HCT116 (cell line): ENCODE results near the gene ZXDC. TPM values are rescaled to one million over a fixed set of nuclear protein-coding genes. Genes with fewer than 3 reads are reported as not detected.

ENCODE experiments used
- ATAC-seq: fragments of 200-7000 bp; cut with Tn5 transposase; 2 replicates; pipeline ENCODE4 v1.9.1; 2020; ENCODE audit warnings: mild to moderate bottlenecking, moderate library complexity
- BruUV-seq: library from RNA; stranded (reverse); fragments of 400-500 nt; replicated peaks from 2 replicates; lab custom pipeline; 2021; lab: Mats Ljungman, UMichigan
- CTCF ChIA-PET: fragments of 300-600 bp; sonication (Branson Sonifier 250); formaldehyde crosslinking; loops from one replicate; lab custom pipeline; 2021; ENCODE audit warnings: antibody characterized with exemption; lab: Charles Lee
- POLR2A ChIA-PET: fragments of 300-600, 350-600 bp; sonication (Branson Sonifier 250); formaldehyde crosslinking; loops from one replicate; lab custom pipeline; 2021; ENCODE audit warnings: antibody characterized with exemption; lab: Charles Lee
- RAD21 ChIA-PET, 2 experiments: fragments of 300-600 bp; sonication (Branson Sonifier 250); formaldehyde crosslinking; loops; one replicate each; lab custom pipeline; 2023; ENCODE audit warnings: low total read pairs in 2 of 2; ENCODE audit not compliant: uncharacterized antibody in 2 of 2, unreplicated experiment in 2 of 2, low non-redundant PET in 1 of 2; lab: Charles Lee
- DNase-seq: peaks from one replicate; pipeline ENCODE4 v3.0.0-alpha.2; 2010; ENCODE audit warnings: low read depth, low spot score
- H2AFZ ChIP-seq: fragments of 200-600 bp; shearing (Covaris generic), sonication (generic); 2 replicates; pipeline ENCODE4 v1.6.1; 2017; ENCODE audit warnings: low read depth, mixed run types, mixed read lengths, antibody characterized with exemption, low read length; ENCODE audit not compliant: poor library complexity, severe bottlenecking
- H3K27ac ChIP-seq: 2 replicates; pipeline ENCODE4 v1.5.1; 2012; ENCODE audit warnings: low read depth, low read length
- H3K27me3 ChIP-seq: fragments of 200-600 bp; sonication (generic); 2 replicates; pipeline ENCODE4 v1.6.1; 2016; ENCODE audit warnings: mixed run types, low read length, mixed read lengths; ENCODE audit not compliant: insufficient read depth
- H3K36me3 ChIP-seq, 2 experiments: fragments of 200-500 bp in 1 of 2; fragments of 200-600 bp in 1 of 2; sonication (Bioruptor generic) in 1 of 2; sonication (generic) in 1 of 2; 2 replicates each; pipeline versions ENCODE4 v1.5.1 to v1.6.1; 2014 to 2016; ENCODE audit warnings: low read length in 2 of 2, inconsistent platforms in 1 of 2, mixed read lengths in 1 of 2, mixed run types in 1 of 2; ENCODE audit not compliant: insufficient read depth in 2 of 2, control insufficient read depth in 1 of 2
- H3K4me1 ChIP-seq, 2 experiments: fragments of 200-600 bp in 1 of 2; sonication (generic) in 1 of 2; 2 replicates each; pipeline versions ENCODE4 v1.5.1 to v1.6.1; 2012 to 2017; ENCODE audit warnings: low read length in 2 of 2, inconsistent platforms in 1 of 2, mild to moderate bottlenecking in 1 of 2, mixed read lengths in 1 of 2, mixed run types in 1 of 2, moderate library complexity in 1 of 2; ENCODE audit not compliant: insufficient read depth in 2 of 2, control insufficient read depth in 1 of 2
- H3K4me2 ChIP-seq: fragments of 200-600 bp; sonication (generic); 2 replicates; pipeline ENCODE4 v1.6.1; 2017; ENCODE audit warnings: mixed run types, low read length, mixed read lengths
- H3K4me3 ChIP-seq, 2 experiments: fragments of 200-600 bp in 1 of 2; sonication (generic) in 1 of 2; replicated peaks in 1 of 2; 2 replicates each; pipeline ENCODE4 v1.5.1; 2011 to 2016; ENCODE audit warnings: low read length in 2 of 2, control low read depth in 1 of 2, low read depth in 1 of 2, mild to moderate bottlenecking in 1 of 2, mixed read lengths in 1 of 2, mixed run types in 1 of 2
- H3K79me2 ChIP-seq: fragments of 200-600 bp; sonication (generic); 2 replicates; pipeline ENCODE4 v1.6.1; 2017; ENCODE audit warnings: mild to moderate bottlenecking, mixed run types, low read length, moderate library complexity, mixed read lengths; ENCODE audit not compliant: insufficient read depth
- H3K9ac ChIP-seq: fragments of 200-600 bp; sonication (generic); 2 replicates; pipeline ENCODE4 v1.6.1; 2016; ENCODE audit warnings: low read length, mixed read lengths
- H3K9me2 ChIP-seq: fragments of 200-600 bp; sonication (generic), shearing (Covaris generic); 2 replicates; pipeline ENCODE4 v1.6.1; 2017; ENCODE audit warnings: mixed run types, mild to moderate bottlenecking, moderate library complexity; ENCODE audit not compliant: insufficient read depth
- H3K9me3 ChIP-seq, 2 experiments: fragments of 200-500 bp in 1 of 2; fragments of 200-600 bp in 1 of 2; sonication (Bioruptor generic) in 1 of 2; sonication (generic) in 1 of 2; 2 replicates each; pipeline ENCODE4 v1.6.1; 2014 to 2017; ENCODE audit warnings: low read length in 2 of 2, mixed read lengths in 2 of 2, inconsistent platforms in 1 of 2, low read depth in 1 of 2, mild to moderate bottlenecking in 1 of 2, mixed run types in 1 of 2, moderate library complexity in 1 of 2; ENCODE audit not compliant: control insufficient read depth in 1 of 2, insufficient read depth in 1 of 2
- H4K20me1 ChIP-seq: fragments of 200-600 bp; sonication (generic), shearing (Covaris generic); 2 replicates; pipeline ENCODE4 v1.6.1; 2017; ENCODE audit warnings: mixed run types, mild to moderate bottlenecking, moderate library complexity; ENCODE audit not compliant: insufficient read depth
- EZH2 ChIP-seq: fragments of 200-600 bp; sonication (generic); IDR thresholded peaks from 2 replicates; pipeline ENCODE4 v1.6.1; 2017; ENCODE audit warnings: antibody characterized with exemption, mixed run types
- POLR2A ChIP-seq: IDR thresholded peaks from 2 replicates; pipeline ENCODE4 v1.7.0; 2011; ENCODE audit warnings: borderline replicate concordance; ENCODE audit not compliant: insufficient read depth, insufficient read length; ENCODE audit errors: extremely low read depth
- RAD21 ChIP-seq: IDR thresholded peaks from 2 replicates; pipeline ENCODE4 v1.6.1; 2012; ENCODE audit warnings: low read depth, mild to moderate bottlenecking
- SP1 ChIP-seq: IDR thresholded peaks from 2 replicates; pipeline ENCODE4 v1.6.1; 2012; ENCODE audit warnings: low read depth
- SRF ChIP-seq: IDR thresholded peaks from 2 replicates; pipeline ENCODE4 v1.6.1; 2012; ENCODE audit warnings: low read depth
- TCF7L2 ChIP-seq: IDR thresholded peaks from 2 replicates; pipeline ENCODE4 v1.7.0; 2011; ENCODE audit warnings: borderline replicate concordance, inconsistent platforms; ENCODE audit not compliant: insufficient read depth, insufficient read length; ENCODE audit errors: extremely low read depth
- intact Hi-C: fragments of 100-400 bp; cut with micrococcal nuclease; formaldehyde crosslinking; loops from 2 replicates; pipeline ENCODE4 v1.10.0; 2022
- total RNA-seq: library from RNA; stranded (reverse); gene quantifications from one replicate; pipeline ENCODE4 v1.2.1, GENCODE V29; 2021; ENCODE audit not compliant: unreplicated experiment
- TF ChIP-seq, protein P1 (sequence below), 3 experiments: fragments of 200-600 bp in 1 of 3; sonication (generic) in 1 of 3; IDR thresholded peaks in 2 of 3; conservative IDR thresholded peaks in 1 of 3; 2 replicates each; pipeline ENCODE4 v1.5.1; 2012 to 2017; ENCODE audit warnings: low read depth in 2 of 3, low read length in 2 of 3, antibody characterized with exemption in 1 of 3, borderline replicate concordance in 1 of 3, control low read depth in 1 of 3, mild to moderate bottlenecking in 1 of 3, mixed read lengths in 1 of 3, mixed run types in 1 of 3, moderate library complexity in 1 of 3; ENCODE audit not compliant: insufficient read depth in 1 of 3

Gene ZXDC
- total RNA-seq, 1 experiment from 2014 or later, result 29.9 TPM

DNA sequence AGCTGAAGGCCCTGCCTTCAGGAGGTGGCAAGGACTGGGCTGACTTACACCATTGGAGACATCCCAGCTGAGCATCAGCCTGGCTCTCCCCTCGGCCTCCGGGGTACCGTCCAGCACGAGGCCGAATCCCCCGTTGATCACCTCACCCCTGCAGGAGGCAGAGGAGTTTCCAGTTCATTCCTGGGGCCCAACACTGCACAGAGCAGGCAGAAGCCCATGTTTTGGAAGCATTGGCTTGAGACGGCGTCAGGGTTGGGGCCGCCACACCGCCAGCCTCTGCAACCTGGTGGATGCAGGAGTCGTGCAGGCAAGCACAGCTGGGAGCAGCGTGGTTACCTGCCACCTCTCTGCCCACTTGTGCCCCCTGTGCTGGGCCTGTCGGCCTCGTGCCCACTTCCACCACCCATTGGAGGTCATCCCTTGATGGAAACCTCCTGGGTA is 7.7 kb upstream of the ZXDC start:
- POLR2A ChIA-PET, result no interaction called here
- H3K9ac ChIP-seq, result no peak overlapping the region
- H2AFZ ChIP-seq, result no peak overlapping the region
- H3K36me3 ChIP-seq, result no peaks in the 10 kb centered on the region
- H3K27me3 ChIP-seq, result no peaks in the 10 kb centered on the region
- no peaks in the 10 kb centered on the region for H3K9me3 ChIP-seq
- no peak overlapping the region for H3K4me2 ChIP-seq
- no peaks in the 10 kb centered on the region for H4K20me1 ChIP-seq
- H3K27ac ChIP-seq, result no peak overlapping the region
- CTCF ChIA-PET, result no interaction called here
- H3K4me1 ChIP-seq, result peaks cover 0 to 4% of the 10 kb centered on the region in 2 experiments; a peak in 1 of 4 replicates
- ATAC-seq (no peak), DNase-seq (no peak)
- no TSS peak for BruUV-seq
- H3K4me3 ChIP-seq, result no peak overlapping the region
- no peaks in the 10 kb centered on the region for H3K9me2 ChIP-seq
- intact Hi-C loops, result no loop called here
- RAD21 ChIA-PET, result no interaction called here
- H3K79me2 ChIP-seq, result no peaks in the 10 kb centered on the region
- no peak for TF ChIP-seq EZH2
- no peak for TF ChIP-seq SRF
- no peak for TF ChIP-seq SP1
- TF ChIP-seq POLR2A, result no peak
- TF ChIP-seq, protein P1, sequence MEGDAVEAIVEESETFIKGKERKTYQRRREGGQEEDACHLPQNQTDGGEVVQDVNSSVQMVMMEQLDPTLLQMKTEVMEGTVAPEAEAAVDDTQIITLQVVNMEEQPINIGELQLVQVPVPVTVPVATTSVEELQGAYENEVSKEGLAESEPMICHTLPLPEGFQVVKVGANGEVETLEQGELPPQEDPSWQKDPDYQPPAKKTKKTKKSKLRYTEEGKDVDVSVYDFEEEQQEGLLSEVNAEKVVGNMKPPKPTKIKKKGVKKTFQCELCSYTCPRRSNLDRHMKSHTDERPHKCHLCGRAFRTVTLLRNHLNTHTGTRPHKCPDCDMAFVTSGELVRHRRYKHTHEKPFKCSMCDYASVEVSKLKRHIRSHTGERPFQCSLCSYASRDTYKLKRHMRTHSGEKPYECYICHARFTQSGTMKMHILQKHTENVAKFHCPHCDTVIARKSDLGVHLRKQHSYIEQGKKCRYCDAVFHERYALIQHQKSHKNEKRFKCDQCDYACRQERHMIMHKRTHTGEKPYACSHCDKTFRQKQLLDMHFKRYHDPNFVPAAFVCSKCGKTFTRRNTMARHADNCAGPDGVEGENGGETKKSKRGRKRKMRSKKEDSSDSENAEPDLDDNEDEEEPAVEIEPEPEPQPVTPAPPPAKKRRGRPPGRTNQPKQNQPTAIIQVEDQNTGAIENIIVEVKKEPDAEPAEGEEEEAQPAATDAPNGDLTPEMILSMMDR (IDR thresholded peaks at IDR 0.05 in 2 of 3, conservative IDR thresholded peaks at IDR 0.05 in 1 of 3; ENCODE audit: borderline replicate concordance in 1 of 3, insufficient read depth in 1 of 3, low read depth in 2 of 3, low read length in 2 of 3), result no peak
- TF ChIP-seq RAD21, result no peak
- TF ChIP-seq TCF7L2, result no peak
